Panc1 (cell line): ENCODE results near the gene THBS4. TPM values are rescaled to one million over a fixed set of nuclear protein-coding genes. Genes with fewer than 3 reads are reported as not detected.

Experiments used
- ATAC-seq: fragments of 200-7000 bp; cut with Tn5 transposase; 2 replicates; pipeline ENCODE4 v1.9.1; 2020; ENCODE audit warnings: mild to moderate bottlenecking, moderate library complexity
- BruUV-seq: library from RNA; stranded (reverse); fragments of 400-500 nt; replicated peaks from 2 replicates; lab custom pipeline; 2021; lab: Mats Ljungman, UMichigan
- CTCF ChIA-PET: fragments of 300-600 bp; sonication (Branson Sonifier 250); formaldehyde crosslinking; loops from one replicate; lab custom pipeline; 2022; ENCODE audit warnings: antibody characterized with exemption; lab: Charles Lee
- POLR2A ChIA-PET: fragments of 300-600 bp; sonication (Branson Sonifier 250); formaldehyde crosslinking; loops from one replicate; lab custom pipeline; 2022; ENCODE audit warnings: antibody characterized with exemption; lab: Charles Lee
- DNase-seq: peaks from one replicate; pipeline ENCODE4 v3.0.0-alpha.2; 2010; ENCODE audit warnings: low read depth, low spot score
- H3K27ac ChIP-seq: 2 replicates; pipeline ENCODE4 v1.5.1; 2011; ENCODE audit warnings: mild to moderate bottlenecking, low read length, inconsistent platforms
- H3K27me3 ChIP-seq: fragments of 200-500 bp; sonication (Bioruptor generic); 2 replicates; pipeline ENCODE4 v1.6.0; 2014; ENCODE audit warnings: low read length, inconsistent platforms; ENCODE audit not compliant: control insufficient read depth, insufficient read depth
- H3K36me3 ChIP-seq: fragments of 200-500 bp; sonication (Bioruptor generic); 2 replicates; pipeline ENCODE4 v1.5.1; 2014; ENCODE audit warnings: inconsistent platforms, mild to moderate bottlenecking, low read length, moderate library complexity; ENCODE audit not compliant: control insufficient read depth, insufficient read depth
- H3K4me1 ChIP-seq: 2 replicates; pipeline ENCODE4 v1.5.1; 2011; ENCODE audit warnings: inconsistent platforms, mild to moderate bottlenecking, low read length, moderate library complexity; ENCODE audit not compliant: control insufficient read depth, insufficient read depth
- H3K4me3 ChIP-seq, 2 experiments: 2 replicates each; pipeline ENCODE4 v1.5.1; 2011 to 2012; ENCODE audit warnings: low read depth in 2 of 2, low read length in 2 of 2, mild to moderate bottlenecking in 2 of 2, inconsistent platforms in 1 of 2, moderate library complexity in 1 of 2
- H3K9me3 ChIP-seq: fragments of 200-500 bp; sonication (Bioruptor generic); 2 replicates; pipeline ENCODE4 v1.5.1; 2014; ENCODE audit warnings: low read depth, mild to moderate bottlenecking, inconsistent platforms, low read length, moderate library complexity; ENCODE audit not compliant: control insufficient read depth, insufficient read depth
- POLR2AphosphoS5 ChIP-seq: IDR thresholded peaks from 2 replicates; pipeline ENCODE4 v1.6.1; 2012; ENCODE audit warnings: mild to moderate bottlenecking, low read depth, low read length, moderate library complexity
- SIN3A ChIP-seq: IDR thresholded peaks from 2 replicates; pipeline ENCODE4 v1.6.1; 2012; ENCODE audit warnings: low read depth, mild to moderate bottlenecking, low read length, moderate library complexity, borderline replicate concordance; ENCODE audit not compliant: insufficient read depth
- TCF7L2 ChIP-seq: IDR thresholded peaks from 2 replicates; pipeline ENCODE4 v1.6.1; 2011; ENCODE audit warnings: mild to moderate bottlenecking, low read depth, low read length, inconsistent platforms
- in situ Hi-C: cut with HindIII; loops from 2 replicates; pipeline ENCODE4 v1.10.0; 2016; ENCODE audit warnings: low sequenced_read_pairs, low pct_unique_long_range_greater_than_20kb
- intact Hi-C: fragments of 100-400 bp; cut with micrococcal nuclease; formaldehyde crosslinking; loops from one replicate; pipeline ENCODE4 v1.10.0; 2022; ENCODE audit not compliant: unreplicated experiment
- total RNA-seq: library from RNA; stranded (reverse); gene quantifications from one replicate; pipeline ENCODE4 v1.2.1, GENCODE V29; 2021; ENCODE audit not compliant: unreplicated experiment
- TF ChIP-seq, protein P1 (sequence below): fragments of 450-650 bp; IDR thresholded peaks from 2 replicates; pipeline ENCODE4 v1.5.1; 2017; ENCODE audit warnings: mild to moderate bottlenecking
- TF ChIP-seq, protein P2 (sequence below), 2 experiments: IDR thresholded peaks; 2 replicates each; pipeline ENCODE4 v1.6.1; 2011 to 2012; ENCODE audit warnings: low read depth in 2 of 2, control low read depth in 1 of 2, low read length in 1 of 2, mild to moderate bottlenecking in 1 of 2, moderate library complexity in 1 of 2; ENCODE audit not compliant: insufficient read depth in 1 of 2

THBS4 gene
- total RNA-seq, 1 experiment from 2014 or later = 0.31 TPM

DNA sequence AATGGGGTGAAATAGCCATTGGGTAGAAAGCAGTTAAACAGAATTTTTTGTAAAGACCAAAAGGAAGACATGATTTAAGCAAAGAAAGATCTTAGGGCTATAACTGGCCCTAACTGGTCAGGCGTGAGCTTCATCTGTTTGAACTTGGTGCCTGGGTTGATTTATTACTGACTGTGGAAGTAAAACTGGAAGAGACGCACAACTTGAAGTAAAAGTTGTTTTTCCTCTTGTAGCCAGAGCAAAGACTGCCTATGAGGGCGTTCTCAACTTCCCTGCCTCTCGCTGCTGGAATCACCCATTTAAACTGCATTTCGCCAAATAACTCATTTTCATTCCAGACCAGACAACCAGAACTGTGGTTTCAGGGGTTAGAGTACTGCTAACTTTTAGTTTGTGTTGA, 1.5 kb downstream of the THBS4 start:
- CTCF ChIA-PET = no interaction called here
- no peak for TF ChIP-seq SIN3A
- no peak for TF ChIP-seq POLR2AphosphoS5
- TF ChIP-seq, protein P1, sequence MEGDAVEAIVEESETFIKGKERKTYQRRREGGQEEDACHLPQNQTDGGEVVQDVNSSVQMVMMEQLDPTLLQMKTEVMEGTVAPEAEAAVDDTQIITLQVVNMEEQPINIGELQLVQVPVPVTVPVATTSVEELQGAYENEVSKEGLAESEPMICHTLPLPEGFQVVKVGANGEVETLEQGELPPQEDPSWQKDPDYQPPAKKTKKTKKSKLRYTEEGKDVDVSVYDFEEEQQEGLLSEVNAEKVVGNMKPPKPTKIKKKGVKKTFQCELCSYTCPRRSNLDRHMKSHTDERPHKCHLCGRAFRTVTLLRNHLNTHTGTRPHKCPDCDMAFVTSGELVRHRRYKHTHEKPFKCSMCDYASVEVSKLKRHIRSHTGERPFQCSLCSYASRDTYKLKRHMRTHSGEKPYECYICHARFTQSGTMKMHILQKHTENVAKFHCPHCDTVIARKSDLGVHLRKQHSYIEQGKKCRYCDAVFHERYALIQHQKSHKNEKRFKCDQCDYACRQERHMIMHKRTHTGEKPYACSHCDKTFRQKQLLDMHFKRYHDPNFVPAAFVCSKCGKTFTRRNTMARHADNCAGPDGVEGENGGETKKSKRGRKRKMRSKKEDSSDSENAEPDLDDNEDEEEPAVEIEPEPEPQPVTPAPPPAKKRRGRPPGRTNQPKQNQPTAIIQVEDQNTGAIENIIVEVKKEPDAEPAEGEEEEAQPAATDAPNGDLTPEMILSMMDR = no peak
- TF ChIP-seq, protein P2, sequence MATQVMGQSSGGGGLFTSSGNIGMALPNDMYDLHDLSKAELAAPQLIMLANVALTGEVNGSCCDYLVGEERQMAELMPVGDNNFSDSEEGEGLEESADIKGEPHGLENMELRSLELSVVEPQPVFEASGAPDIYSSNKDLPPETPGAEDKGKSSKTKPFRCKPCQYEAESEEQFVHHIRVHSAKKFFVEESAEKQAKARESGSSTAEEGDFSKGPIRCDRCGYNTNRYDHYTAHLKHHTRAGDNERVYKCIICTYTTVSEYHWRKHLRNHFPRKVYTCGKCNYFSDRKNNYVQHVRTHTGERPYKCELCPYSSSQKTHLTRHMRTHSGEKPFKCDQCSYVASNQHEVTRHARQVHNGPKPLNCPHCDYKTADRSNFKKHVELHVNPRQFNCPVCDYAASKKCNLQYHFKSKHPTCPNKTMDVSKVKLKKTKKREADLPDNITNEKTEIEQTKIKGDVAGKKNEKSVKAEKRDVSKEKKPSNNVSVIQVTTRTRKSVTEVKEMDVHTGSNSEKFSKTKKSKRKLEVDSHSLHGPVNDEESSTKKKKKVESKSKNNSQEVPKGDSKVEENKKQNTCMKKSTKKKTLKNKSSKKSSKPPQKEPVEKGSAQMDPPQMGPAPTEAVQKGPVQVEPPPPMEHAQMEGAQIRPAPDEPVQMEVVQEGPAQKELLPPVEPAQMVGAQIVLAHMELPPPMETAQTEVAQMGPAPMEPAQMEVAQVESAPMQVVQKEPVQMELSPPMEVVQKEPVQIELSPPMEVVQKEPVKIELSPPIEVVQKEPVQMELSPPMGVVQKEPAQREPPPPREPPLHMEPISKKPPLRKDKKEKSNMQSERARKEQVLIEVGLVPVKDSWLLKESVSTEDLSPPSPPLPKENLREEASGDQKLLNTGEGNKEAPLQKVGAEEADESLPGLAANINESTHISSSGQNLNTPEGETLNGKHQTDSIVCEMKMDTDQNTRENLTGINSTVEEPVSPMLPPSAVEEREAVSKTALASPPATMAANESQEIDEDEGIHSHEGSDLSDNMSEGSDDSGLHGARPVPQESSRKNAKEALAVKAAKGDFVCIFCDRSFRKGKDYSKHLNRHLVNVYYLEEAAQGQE (IDR thresholded peaks at IDR 0.05; ENCODE audit: insufficient read depth in 1 of 2, low read depth in 2 of 2, low read length in 1 of 2) = no peak
- no peak for TF ChIP-seq TCF7L2
- in situ Hi-C loops = no loop called here
- Histone ChIP-seq H3K9me3 (no peaks in the 10 kb centered on the region), H3K27ac (no peak overlapping the region), H3K27me3 (peaks cover 56% of the 10 kb centered on the region), H3K4me1 (no peaks in the 10 kb centered on the region; the same call in 1 of the 2 replicates), H3K4me3 (no peak overlapping the region), H3K36me3 (no peaks in the 10 kb centered on the region)
- POLR2A ChIA-PET = no interaction called here
- no peak for ATAC-seq
- no TSS peak for BruUV-seq
- intact Hi-C loops = no loop called here
- no peak for DNase-seq

DNA sequence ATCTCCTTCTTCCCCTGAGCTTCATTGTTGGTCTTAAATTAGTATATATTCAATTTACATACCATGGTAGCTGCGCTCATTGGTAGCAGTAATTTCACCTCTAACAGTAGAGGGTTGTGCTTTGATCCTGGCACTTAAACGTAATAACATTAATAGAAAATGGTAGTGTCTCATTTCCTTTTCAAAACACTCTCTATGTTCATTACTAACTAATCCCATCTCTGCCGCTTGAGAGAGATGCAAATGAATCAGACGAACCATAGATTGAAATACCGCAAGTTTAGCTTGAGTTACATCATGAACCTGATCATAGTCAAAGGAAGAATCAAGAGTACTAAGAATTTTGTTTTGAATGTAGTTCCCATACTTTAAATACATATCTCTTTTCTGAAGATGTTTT, 2.2 kb downstream of the THBS4 start:
- no TSS peak for BruUV-seq
- Histone ChIP-seq H3K9me3 (no peaks in the 10 kb centered on the region), H3K36me3 (no peaks in the 10 kb centered on the region), H3K4me1 (no peaks in the 10 kb centered on the region; the same call in 1 of the 2 replicates), H3K4me3 (no peak overlapping the region), H3K27me3 (peaks cover 56% of the 10 kb centered on the region), H3K27ac (no peak overlapping the region)
- ATAC-seq (no peak), DNase-seq (no peak)
- TF ChIP-seq, protein P2 (IDR thresholded peaks at IDR 0.05; ENCODE audit: insufficient read depth in 1 of 2, low read depth in 2 of 2, low read length in 1 of 2) = no peak
- no peak for TF ChIP-seq SIN3A
- TF ChIP-seq POLR2AphosphoS5 = no peak
- TF ChIP-seq, protein P1 = no peak
- no peak for TF ChIP-seq TCF7L2
- POLR2A ChIA-PET = no interaction called here
- in situ Hi-C loops = no loop called here
- intact Hi-C loops = no loop called here
- CTCF ChIA-PET = no interaction called here
